G401 (cell line): ENCODE measurements around the gene BRINP3. TPM values are rescaled to one million over a fixed set of nuclear protein-coding genes. Genes with fewer than 3 reads are reported as not detected.
"Not testable (repeated sequence)": the region's sequence is repeated elsewhere in the genome, so short reads cannot be mapped to it uniquely, and the experiment has no call there.

Experiments used
- DNase-seq: peaks from one replicate; pipeline ENCODE4 v3.0.0-alpha.2; 2015; ENCODE audit warnings: low spot score
- in situ Hi-C: cut with HindIII; loops from 2 replicates; pipeline ENCODE4 v1.10.0; 2016; ENCODE audit warnings: low sequenced_read_pairs, mixed read lengths
- total RNA-seq: library from RNA; depleted of rRNA; stranded (reverse); fragments of >200 nt; shearing (Covaris generic); gene quantifications from 2 replicates; pipeline ENCODE4 v1.2.3, GENCODE V29; 2014; rRNA removed

Gene BRINP3
- total RNA-seq: not detected in 2 replicates

GRCh38 chr1:190477762-190478148 lies at the start of gene BRINP3:
Gene BRINP3, minus strand, starts transcription at chr1:190477864.
- peak; percentile 76 for DNase-seq
- in situ Hi-C loops: no loop called here

- in situ Hi-C loops: no loop called here
- no peak for DNase-seq
These were observed 33.9 kb upstream of the BRINP3 start for GRCh38 chr1:190511554-190511953.

GRCh38 chr1:190507357-190507756 lies 29.7 kb upstream of the BRINP3 start:
- DNase-seq: no peak
- in situ Hi-C loops: no loop called here

GRCh38 chr1:190504539-190504938 lies 26.9 kb upstream of the BRINP3 start:
- in situ Hi-C loops, DNase-seq: not testable (repeated sequence)

- no peak for DNase-seq
These were observed 19.9 kb upstream of the BRINP3 start for GRCh38 chr1:190497565-190497964.

DNA sequence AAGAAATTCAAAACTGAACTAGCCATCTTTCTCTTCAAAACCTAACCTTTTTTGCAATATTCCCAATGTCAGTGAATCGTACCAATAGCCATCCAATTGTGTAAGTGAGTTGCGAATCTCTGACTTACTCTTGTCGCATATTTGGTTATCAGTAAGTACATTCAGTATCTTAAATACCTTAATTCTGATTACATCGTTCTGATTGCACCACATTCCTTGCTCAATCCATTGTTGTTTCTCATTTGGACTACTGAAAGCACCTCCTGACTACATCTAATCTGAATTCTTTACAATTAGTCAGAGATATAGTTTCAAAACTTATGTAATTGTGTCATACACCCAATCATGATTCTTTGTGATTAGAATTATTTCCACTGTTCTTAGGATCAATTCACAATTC lies 16.8 kb upstream of the BRINP3 start:
- in situ Hi-C loops: no loop called here
- no peak for DNase-seq

More at GRCh38 chr1:190497565-190497964, 19.9 kb upstream of the BRINP3 start:
- in situ Hi-C loops: no loop called here

- in situ Hi-C loops: no loop called here
- no peak for DNase-seq
These were observed 13.7 kb upstream of the BRINP3 start for GRCh38 chr1:190491404-190491803.

- DNase-seq: no peak
- in situ Hi-C loops: no loop called here
These were observed 6.4 kb upstream of the BRINP3 start for GRCh38 chr1:190484045-190484444.

- in situ Hi-C loops: no loop called here
These were observed 2.6 kb upstream of the BRINP3 start for GRCh38 chr1:190480231-190480630.

DNA sequence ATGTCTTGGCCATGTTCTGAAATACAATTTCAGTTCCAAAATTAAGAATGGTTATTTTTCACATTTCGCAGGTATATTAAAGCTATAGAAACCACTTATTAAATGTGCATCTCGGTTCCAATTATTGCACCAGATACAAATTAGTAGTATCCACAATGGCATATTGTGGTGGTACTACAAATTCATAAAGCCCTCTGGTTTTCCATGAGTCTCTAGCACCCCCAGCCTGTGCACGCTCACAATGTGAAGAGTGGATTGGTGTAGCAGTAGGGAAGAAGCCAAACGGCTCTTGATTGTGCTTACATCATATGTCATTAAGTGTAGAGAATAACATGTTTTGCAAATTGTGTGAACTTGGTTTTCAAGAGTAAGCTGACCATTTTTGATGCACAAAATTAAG lies 1.9 kb upstream of the BRINP3 start:
- DNase-seq: peak; percentile 90
- in situ Hi-C loops: no loop called here

More at GRCh38 chr1:190480231-190480630, 2.6 kb upstream of the BRINP3 start:
- peak; percentile 51 for DNase-seq

- peak; percentile 85 for DNase-seq
- in situ Hi-C loops: no loop called here
These were observed 1.4 kb upstream of the BRINP3 start for GRCh38 chr1:190479050-190479397.

DNA sequence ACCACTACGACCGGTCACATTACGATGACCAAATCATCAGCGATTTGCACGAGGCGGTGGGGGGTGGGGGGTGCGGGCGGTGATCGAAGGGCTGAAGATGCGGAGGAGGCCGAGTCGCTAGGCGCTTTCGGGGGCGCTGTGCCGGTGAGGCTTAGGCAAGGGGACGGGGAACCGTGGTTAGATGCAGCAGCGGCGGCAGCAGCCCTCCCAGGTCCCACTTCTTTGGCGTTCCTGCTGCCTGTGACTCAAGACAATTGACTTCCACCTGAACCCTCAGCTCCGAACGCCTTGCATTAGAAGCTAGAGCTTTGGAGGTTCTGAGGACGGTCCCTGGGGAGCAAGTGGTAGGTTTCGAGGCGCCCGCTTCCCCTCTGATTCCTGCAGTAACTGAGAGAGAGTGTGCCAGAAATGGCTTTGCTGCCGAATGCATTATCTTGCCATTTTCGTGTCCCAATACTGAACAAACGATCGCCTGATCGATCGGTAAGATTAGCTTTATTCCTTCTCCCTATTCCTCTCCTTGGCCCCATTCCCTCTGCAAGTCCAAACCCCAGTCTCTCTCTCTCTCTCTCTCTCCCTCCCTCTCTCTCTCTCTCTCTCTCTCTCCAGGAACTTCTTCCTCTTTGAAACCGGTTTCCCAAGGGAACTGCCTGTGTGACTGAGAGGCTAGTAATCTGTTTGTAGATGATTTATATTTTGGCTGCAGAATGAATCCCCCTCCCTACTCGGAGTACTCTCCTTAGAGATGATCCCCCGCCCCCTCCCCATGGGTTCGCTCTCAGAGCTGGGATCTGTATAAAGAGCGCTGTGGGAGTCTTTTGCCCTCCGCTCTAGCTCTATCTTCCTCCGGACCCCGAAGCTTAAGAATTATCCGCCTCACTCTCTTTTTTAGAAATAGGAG lies 735 bp upstream of the BRINP3 start:
- DNase-seq: peak; percentile 75
- in situ Hi-C loops: no loop called here

DNA sequence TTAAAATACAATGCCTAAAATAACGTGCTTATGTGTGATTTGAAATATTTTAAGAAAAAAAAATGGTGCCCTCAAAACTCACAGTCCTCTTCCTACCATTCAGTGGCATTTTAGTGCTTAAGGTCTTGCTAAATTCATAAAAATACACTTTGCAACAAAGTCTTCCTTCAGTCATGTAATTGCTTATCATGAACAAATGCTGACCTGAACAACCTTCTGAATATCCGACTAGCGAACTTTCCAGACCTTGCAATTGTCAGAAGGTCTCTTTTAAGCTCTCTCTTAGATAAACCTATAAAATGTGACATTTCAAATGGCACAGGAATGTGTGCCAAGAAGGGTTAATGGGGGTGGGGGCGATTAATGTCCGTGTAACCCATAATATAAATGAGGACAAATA lies 858 bp downstream of the BRINP3 start:
- DNase-seq: peak; percentile 57
- in situ Hi-C loops: no loop called here

GRCh38 chr1:190476321-190476720 lies 1.3 kb downstream of the BRINP3 start:
- DNase-seq: peak; percentile 58
- in situ Hi-C loops: no loop called here

GRCh38 chr1:190475421-190476141 lies 2.1 kb downstream of the BRINP3 start:
- in situ Hi-C loops: no loop called here
- peak; percentile 87 for DNase-seq

DNA sequence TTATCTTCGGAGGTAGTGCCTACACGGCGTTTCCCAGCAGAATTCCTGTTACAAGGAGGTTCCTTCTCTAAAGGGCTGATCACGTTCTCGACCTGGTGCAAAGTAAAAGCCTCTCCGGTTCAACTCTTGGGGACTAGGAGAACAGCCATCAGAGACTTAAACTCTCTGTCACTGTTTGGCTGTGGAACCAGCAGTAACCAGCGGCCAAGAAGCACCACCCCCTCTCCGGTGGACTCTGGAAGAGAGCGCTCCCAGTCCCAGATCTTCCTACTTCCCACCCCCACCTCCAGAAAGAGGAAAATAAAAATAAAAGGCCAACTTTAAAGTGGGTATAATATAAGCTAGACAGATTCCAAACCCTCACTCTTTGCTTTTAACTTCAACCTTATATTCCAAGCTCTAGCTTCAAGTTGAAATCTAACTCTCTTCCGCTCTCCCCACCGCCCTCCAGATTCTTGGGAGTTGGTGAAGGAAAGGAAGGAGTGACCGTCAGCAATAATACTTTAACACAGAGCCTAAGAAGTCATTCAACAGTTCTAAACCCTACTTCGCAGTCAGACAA lies 2.9 kb downstream of the BRINP3 start:
- in situ Hi-C loops: no loop called here
- DNase-seq: peak; percentile 82

GRCh38 chr1:190474010-190474409 lies 3.7 kb downstream of the BRINP3 start:
- DNase-seq: no peak
- in situ Hi-C loops: no loop called here

- in situ Hi-C loops: no loop called here
- peak; percentile 38 for DNase-seq
These were observed 5.2 kb downstream of the BRINP3 start for GRCh38 chr1:190472494-190472893.

GRCh38 chr1:190472042-190472441 lies 5.6 kb downstream of the BRINP3 start:
- DNase-seq: peak; percentile 43
- in situ Hi-C loops: no loop called here

- DNase-seq: peak; percentile 13
- in situ Hi-C loops: no loop called here
These were observed 13.0 kb downstream of the BRINP3 start for GRCh38 chr1:190464690-190465089.
